ENCODE results near the gene CFAP45.

CFAP45 gene, protein sequence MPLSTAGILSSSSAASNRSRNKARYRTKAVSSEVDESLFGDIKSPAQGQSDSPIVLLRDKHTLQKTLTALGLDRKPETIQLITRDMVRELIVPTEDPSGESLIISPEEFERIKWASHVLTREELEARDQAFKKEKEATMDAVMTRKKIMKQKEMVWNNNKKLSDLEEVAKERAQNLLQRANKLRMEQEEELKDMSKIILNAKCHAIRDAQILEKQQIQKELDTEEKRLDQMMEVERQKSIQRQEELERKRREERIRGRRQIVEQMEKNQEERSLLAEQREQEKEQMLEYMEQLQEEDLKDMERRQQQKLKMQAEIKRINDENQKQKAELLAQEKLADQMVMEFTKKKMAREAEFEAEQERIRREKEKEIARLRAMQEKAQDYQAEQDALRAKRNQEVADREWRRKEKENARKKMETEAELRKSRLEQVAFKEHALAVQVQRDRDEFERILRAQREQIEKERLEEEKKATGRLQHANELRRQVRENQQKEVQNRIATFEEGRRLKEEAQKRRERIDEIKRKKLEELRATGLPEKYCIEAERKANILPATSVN

DNA sequence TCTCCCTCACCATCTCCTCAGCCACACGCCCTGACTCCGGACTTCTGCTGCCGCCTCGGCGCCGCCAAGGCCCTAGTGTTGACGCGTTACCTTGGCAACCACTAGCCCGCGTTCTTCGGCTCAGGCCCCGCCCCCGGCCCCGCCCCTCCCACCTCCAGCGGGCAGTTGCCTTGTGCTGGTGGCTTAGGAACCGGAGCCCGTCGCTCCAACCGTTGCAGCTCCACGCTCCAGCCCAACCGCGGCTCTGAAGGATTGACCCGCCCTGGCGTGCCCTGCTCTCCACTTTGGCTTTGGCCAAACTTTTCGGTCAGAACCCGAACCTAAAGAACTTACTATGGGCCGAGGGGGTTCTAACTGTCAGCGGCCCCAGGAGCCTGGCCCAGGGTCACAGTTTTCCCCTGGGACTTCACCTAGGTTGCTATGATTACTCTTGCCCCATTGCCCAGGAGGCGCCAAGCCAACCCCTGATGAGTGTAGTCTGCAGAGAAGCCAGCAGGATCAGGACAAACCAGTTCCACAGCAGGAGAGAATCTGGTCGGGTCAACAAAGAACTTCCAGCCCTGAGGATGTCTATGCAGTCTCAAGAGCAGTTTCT is at the start of gene CFAP45:
TSS of gene CFAP45 (minus strand) at position 80 of the 595 bp plus-strand sequence. CDS start at position 13, 67 bp downstream.
- peak; percentile 91 for DNase-seq
- peak within 1 kb of the TSS; percentile 58 for H3K4me3 Mint-ChIP-seq
- H3K36me3 Mint-ChIP-seq (ENCODE audit: low read depth), result peaks cover 6% of the 10 kb centered on the region
- H3K9me3 Mint-ChIP-seq, result peaks cover 21% of the 10 kb centered on the region
- TF ChIP-seq, protein P1, sequence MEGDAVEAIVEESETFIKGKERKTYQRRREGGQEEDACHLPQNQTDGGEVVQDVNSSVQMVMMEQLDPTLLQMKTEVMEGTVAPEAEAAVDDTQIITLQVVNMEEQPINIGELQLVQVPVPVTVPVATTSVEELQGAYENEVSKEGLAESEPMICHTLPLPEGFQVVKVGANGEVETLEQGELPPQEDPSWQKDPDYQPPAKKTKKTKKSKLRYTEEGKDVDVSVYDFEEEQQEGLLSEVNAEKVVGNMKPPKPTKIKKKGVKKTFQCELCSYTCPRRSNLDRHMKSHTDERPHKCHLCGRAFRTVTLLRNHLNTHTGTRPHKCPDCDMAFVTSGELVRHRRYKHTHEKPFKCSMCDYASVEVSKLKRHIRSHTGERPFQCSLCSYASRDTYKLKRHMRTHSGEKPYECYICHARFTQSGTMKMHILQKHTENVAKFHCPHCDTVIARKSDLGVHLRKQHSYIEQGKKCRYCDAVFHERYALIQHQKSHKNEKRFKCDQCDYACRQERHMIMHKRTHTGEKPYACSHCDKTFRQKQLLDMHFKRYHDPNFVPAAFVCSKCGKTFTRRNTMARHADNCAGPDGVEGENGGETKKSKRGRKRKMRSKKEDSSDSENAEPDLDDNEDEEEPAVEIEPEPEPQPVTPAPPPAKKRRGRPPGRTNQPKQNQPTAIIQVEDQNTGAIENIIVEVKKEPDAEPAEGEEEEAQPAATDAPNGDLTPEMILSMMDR (IDR thresholded peaks at IDR 0.05), result no peak
- H3K27me3 Mint-ChIP-seq (ENCODE audit: low read depth, poor library complexity), result peaks cover 27% of the 10 kb centered on the region
- peak within 1 kb of the TSS; percentile 98 for H3K27ac Mint-ChIP-seq
- H3K4me1 Mint-ChIP-seq, result peaks cover 25% of the 10 kb centered on the region

DNA sequence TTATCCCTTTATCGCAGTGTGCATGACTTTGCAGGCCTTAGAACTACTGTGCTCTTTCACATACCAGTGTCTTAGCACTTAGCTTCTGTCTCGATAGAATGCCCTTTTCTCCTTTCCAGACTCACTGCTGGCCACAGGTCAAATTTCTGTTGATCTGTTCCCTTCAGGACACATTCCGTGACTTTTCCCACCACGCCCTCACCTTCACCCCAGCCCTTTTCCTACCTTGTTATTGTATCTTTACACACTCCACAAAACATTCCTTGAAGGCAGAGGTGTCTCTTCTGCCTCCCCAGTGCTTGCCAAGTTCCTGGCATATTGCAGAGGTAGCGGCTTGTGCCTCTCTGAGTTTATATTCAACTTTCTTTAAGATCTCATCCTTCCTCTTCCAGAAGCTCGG is 49.2 kb upstream of the CFAP45 start:
- H3K4me1 Mint-ChIP-seq, result peaks cover 39% of the 10 kb centered on the region
- H3K36me3 Mint-ChIP-seq (ENCODE audit: low read depth), result no peaks in the 10 kb centered on the region
- peaks cover 29% of the 10 kb centered on the region for H3K27me3 Mint-ChIP-seq (ENCODE audit: low read depth, poor library complexity)
- no peaks in the 10 kb centered on the region for H3K9me3 Mint-ChIP-seq
- H3K4me3 Mint-ChIP-seq, result no peak overlapping the region
- H3K27ac Mint-ChIP-seq, result no peak overlapping the region
- no peak for DNase-seq
- TF ChIP-seq, protein P1 (IDR thresholded peaks at IDR 0.05), result no peak

DNA sequence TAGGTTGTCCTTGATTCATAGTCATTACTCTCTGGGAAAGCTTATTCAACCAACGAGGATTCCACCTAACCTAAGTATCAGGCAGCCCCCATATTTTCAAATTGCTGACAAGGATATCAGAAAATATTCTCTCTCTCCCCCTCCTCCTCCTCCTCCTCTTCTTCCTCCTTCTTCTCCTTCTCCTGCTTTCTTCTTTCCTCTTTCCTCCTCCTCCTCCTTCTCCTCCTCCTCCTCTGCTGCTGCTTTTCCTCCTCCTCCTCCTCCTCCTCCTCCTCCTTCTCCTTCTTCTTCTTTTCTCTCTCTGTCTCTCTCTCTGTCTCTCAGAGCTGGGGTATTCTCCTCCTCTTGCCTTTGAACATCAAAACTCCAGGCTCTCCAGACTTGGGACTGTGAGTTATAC is 48.0 kb upstream of the CFAP45 start:
- Mint-ChIP-seq H3K27me3 (ENCODE audit: low read depth, poor library complexity) (peaks cover 20% of the 10 kb centered on the region), H3K36me3 (ENCODE audit: low read depth) (no peaks in the 10 kb centered on the region), H3K27ac (no peak overlapping the region), H3K9me3 (no peaks in the 10 kb centered on the region), H3K4me3 (no peak overlapping the region), H3K4me1 (peaks cover 42% of the 10 kb centered on the region)
- TF ChIP-seq, protein P1 (IDR thresholded peaks at IDR 0.05), result no peak
- DNase-seq, result no peak

DNA sequence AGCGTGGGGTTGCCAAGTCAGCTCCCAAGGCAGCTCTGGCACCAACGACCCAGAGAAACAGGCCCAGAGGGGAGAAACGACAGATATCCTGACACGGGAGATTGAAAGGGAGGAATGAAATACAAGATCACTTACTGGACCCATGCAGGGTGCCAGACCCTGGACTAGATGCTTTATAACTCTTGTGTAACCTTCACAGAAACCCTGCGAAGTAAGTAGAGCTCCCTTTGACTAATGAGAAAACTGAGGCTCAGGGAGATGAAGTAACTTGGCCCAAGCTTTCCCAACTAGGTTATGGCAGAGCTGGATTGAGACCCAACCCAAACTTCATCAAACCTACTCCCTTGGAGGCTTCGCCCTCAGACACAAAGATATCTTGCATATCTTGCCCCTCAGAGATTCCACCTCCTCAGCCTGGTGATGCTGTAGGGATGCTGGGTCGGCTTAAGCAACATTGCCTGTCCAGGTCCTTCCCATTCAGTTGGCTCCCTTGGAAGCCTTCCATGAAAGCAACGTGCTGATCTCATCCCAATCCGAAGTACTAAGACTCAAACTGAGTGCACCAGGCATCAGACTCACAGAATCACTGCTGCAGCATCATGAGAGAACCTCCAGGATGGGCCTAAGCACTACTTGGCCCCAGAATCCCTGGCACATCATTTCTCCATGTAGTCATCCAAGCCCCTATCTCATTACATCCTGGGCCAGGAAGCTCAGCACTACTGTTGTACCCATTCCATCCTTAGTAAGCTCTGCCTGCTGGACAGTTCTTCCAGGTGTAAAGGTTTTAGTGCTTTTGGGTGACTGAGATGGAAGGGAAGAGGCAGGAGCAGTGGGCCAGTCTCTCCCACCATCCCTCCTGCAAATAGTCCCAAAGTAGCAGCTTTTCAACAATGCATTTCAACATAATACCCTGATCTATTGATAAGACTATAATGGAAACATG is 46.5 kb upstream of the CFAP45 start:
- no peak overlapping the region for H3K27ac Mint-ChIP-seq
- H3K27me3 Mint-ChIP-seq (ENCODE audit: low read depth, poor library complexity), result peaks cover 20% of the 10 kb centered on the region
- H3K4me1 Mint-ChIP-seq, result peaks cover 50% of the 10 kb centered on the region
- TF ChIP-seq, protein P1 (IDR thresholded peaks at IDR 0.05), result no peak
- no peaks in the 10 kb centered on the region for H3K9me3 Mint-ChIP-seq
- no peak for DNase-seq
- H3K36me3 Mint-ChIP-seq (ENCODE audit: low read depth), result no peaks in the 10 kb centered on the region
- peak overlapping the region; percentile 98 for H3K4me3 Mint-ChIP-seq

DNA sequence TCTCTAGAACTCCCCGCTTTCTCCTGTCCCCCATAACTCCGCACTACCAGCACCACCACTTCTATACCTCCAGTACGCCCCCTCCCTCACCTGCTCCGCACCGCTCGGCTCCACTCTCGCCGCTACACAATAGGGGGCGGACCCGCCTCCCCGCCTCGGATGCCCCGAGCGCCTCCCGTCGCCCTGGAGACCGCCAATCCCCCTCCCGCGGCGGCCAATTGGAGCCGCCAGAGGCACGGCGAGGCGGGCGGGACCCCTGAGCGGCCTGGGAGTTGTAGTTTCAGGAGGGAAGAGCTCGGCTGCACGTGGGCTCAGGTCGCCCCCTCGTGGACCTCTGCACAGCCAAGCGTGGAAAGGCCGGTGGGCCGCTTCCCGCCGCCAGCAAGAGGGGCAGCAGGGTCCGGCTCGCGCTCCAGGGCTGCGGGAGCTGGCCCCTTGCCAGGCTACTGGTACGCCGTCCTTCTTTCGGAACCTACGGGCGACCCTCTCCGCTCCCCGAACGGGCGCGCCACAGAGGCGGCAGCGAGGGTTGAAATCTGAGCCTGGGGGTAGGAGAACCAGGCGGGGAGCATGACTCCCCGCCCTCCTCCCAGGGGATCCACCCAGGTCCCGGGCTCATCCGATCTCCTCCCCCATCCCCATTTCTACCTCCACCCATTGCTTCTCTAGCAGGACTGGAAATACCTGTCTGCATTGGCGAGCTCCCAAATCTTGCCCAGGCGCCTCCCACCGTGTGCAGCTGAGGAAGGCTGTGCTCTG is 45.7 kb upstream of the CFAP45 start, which contains the start of gene IGSF9:
TSS of gene IGSF9 (minus strand) at position 131 of the 759 bp plus-strand sequence. CDS start 2,159 bp downstream, outside the sequence.
- peak; percentile 96 for DNase-seq
- Mint-ChIP-seq H3K4me1 (peaks cover 58% of the 10 kb centered on the region), H3K27ac (peak within 1 kb of the TSS; percentile 92), H3K27me3 (ENCODE audit: low read depth, poor library complexity) (peaks cover 20% of the 10 kb centered on the region), H3K4me3 (peak within 1 kb of the TSS; percentile 98), H3K36me3 (ENCODE audit: low read depth) (no peaks in the 10 kb centered on the region), H3K9me3 (no peaks in the 10 kb centered on the region)
- TF ChIP-seq, protein P1 (IDR thresholded peaks at IDR 0.05), result peak; percentile 25

All from nephron progenitor cell (in vitro differentiated cells).